Lung (tissue), 12 donors: Measurements from ENCODE around the gene AK8. TPM values are rescaled to one million over a fixed set of nuclear protein-coding genes. Genes with fewer than 3 reads are reported as not detected.

Experiments used
- ATAC-seq: fragments of 200-7000 bp; cut with Tn5 transposase; one replicate; pipeline ENCODE4 v1.9.1; 2020; ENCODE audit warnings: moderate number of reproducible peaks; ENCODE audit not compliant: insufficient read depth, low FRiP score
- DNase-seq, 3 donors: peaks; one replicate each; pipeline ENCODE4 v3.0.0-alpha.2; 2013 to 2017
- H3K27ac ChIP-seq, 2 donors: one replicate each; pipeline ENCODE4 v1.5.1; 2013; ENCODE audit warnings: mild to moderate bottlenecking in 2 of 2, moderate library complexity in 2 of 2, control low read depth in 1 of 2, inconsistent platforms in 1 of 2, low read depth in 1 of 2, low read length in 1 of 2
- H3K27me3 ChIP-seq, 3 donors: one replicate each; pipeline ENCODE4 v1.5.1; 2013; ENCODE audit warnings: low read length in 2 of 3; ENCODE audit not compliant: control insufficient read depth in 3 of 3, insufficient read depth in 3 of 3
- H3K36me3 ChIP-seq, 4 donors: one replicate each; pipeline ENCODE4 v1.5.1; 2013; ENCODE audit warnings: low read length in 4 of 4, mild to moderate bottlenecking in 1 of 4, moderate library complexity in 1 of 4; ENCODE audit not compliant: control insufficient read depth in 4 of 4, insufficient read depth in 4 of 4
- H3K4me1 ChIP-seq, 5 donors: one replicate each; pipeline ENCODE4 v1.5.1; 2013; ENCODE audit warnings: low read length in 5 of 5, mild to moderate bottlenecking in 2 of 5, moderate library complexity in 1 of 5; ENCODE audit not compliant: control insufficient read depth in 5 of 5, insufficient read depth in 5 of 5
- H3K4me3 ChIP-seq: one replicate; pipeline ENCODE4 v1.5.1; 2013; ENCODE audit warnings: mild to moderate bottlenecking, control low read depth, moderate library complexity
- H3K9ac ChIP-seq, 2 donors: one replicate each; pipeline ENCODE4 v1.5.1; 2013; ENCODE audit warnings: low read length in 2 of 2, control low read depth in 1 of 2; ENCODE audit not compliant: insufficient read depth in 1 of 2
- H3K9me3 ChIP-seq, 4 donors: one replicate each; pipeline ENCODE4 v1.5.1; 2013; ENCODE audit warnings: low read length in 3 of 4, mild to moderate bottlenecking in 1 of 4, moderate library complexity in 1 of 4; ENCODE audit not compliant: control insufficient read depth in 4 of 4, insufficient read depth in 3 of 4
- CTCF ChIP-seq: IDR thresholded peaks from 2 replicates; pipeline ENCODE4 v1.5.1; 2012; ENCODE audit warnings: mild to moderate bottlenecking; ENCODE audit errors: control extremely low read depth, extremely low read depth
- WGBS, 2 donors: extraction: QIAGEN DNeasy Blood & Tissue Kit; methylation state at CpG; one replicate each; pipeline ENCODE4 v1.1.7; 2013; 5-methylcytosine and 5-hydroxymethylcytosine counted together
- polyA plus RNA-seq, 2 donors: library from polyadenylated mRNA; stranded (reverse); fragments of 200-250 nt; gene quantifications; one replicate each; pipeline ENCODE4 v1.2.1, GENCODE V29; 2013
- total RNA-seq, 2 donors: library from RNA; depleted of rRNA in 1 of 2; stranded (reverse); fragments of >200 nt in 1 of 2; gene quantifications; one replicate each; pipeline ENCODE4 v1.2.1, GENCODE V29; 2014 to 2021
- donor health status: control.
- donor health status: control.
- donor health status: Bipolar disorder and iron deficiency.
- donor health status: healthy.
- donor health status: DM: yes; HTN: yes; CAD: no.

AK8 gene
- total and polyA plus RNA-seq, 4 donors: 1.9 to 10.6 (median 3.7) TPM

GRCh38 chr9:132756214-132756845 is 121.8 kb downstream of the AK8 start:
- no peak for TF ChIP-seq CTCF
- peak overlapping the region in 1 of 2 donors; percentile 42 for H3K27ac ChIP-seq
- no peak overlapping the region for H3K4me3 ChIP-seq
- no peaks in the 10 kb centered on the region for H3K27me3 ChIP-seq
- no peak overlapping the region for H3K9ac ChIP-seq
- H3K4me1 ChIP-seq: peaks cover 0 to 10% (median 0%) of the 10 kb centered on the region in 5 donors
- ATAC-seq (no peak), DNase-seq (peak in 1 of 3 donors; percentile 25)
- H3K9me3 ChIP-seq: no peaks in the 10 kb centered on the region
- H3K36me3 ChIP-seq: no peaks in the 10 kb centered on the region
- WGBS, 2 donors: 64 to 74% methylated on average over 18 of the region's 18 CpGs

- Histone ChIP-seq H3K9me3 (no peaks in the 10 kb centered on the region), H3K4me1 (peaks cover 0 to 10% (median 0%) of the 10 kb centered on the region in 5 donors)
- no peak for ATAC-seq
Measured at GRCh38 chr9:132755096-132755495, 123.0 kb downstream of the AK8 start.

GRCh38 chr9:132754236-132754635 is 123.8 kb downstream of the AK8 start:
- no peak overlapping the region for H3K4me3 ChIP-seq
- no peak for ATAC-seq
- H3K9ac ChIP-seq: no peak overlapping the region
- H3K36me3 ChIP-seq: no peaks in the 10 kb centered on the region
- TF ChIP-seq CTCF: no peak
- DNase-seq: no peak
- H3K9me3 ChIP-seq: no peaks in the 10 kb centered on the region
- H3K27me3 ChIP-seq: no peaks in the 10 kb centered on the region
- peaks cover 0 to 10% (median 0%) of the 10 kb centered on the region in 5 donors for H3K4me1 ChIP-seq
- 82 to 91% methylated on average over 7 of the region's 7 CpGs for WGBS, 2 donors
- no peak overlapping the region for H3K27ac ChIP-seq

More at GRCh38 chr9:132755096-132755495, 123.0 kb downstream of the AK8 start:
- Histone ChIP-seq H3K27me3 (no peaks in the 10 kb centered on the region), H3K27ac (no peak overlapping the region), H3K4me3 (no peak overlapping the region), H3K9ac (no peak overlapping the region), H3K36me3 (no peaks in the 10 kb centered on the region)
- WGBS, 2 donors: 95% methylated on average over 9 of the region's 9 CpGs
- no peak for TF ChIP-seq CTCF
- no peak for DNase-seq

GRCh38 chr9:132753593-132753880 is 124.5 kb downstream of the AK8 start:
- no peak for DNase-seq
- no peak overlapping the region for H3K27ac ChIP-seq
- ATAC-seq: no peak
- no peaks in the 10 kb centered on the region for H3K36me3 ChIP-seq
- peaks cover 0 to 10% (median 0%) of the 10 kb centered on the region in 5 donors for H3K4me1 ChIP-seq
- H3K9ac ChIP-seq: no peak overlapping the region
- 89 to 90% methylated on average over 7 of the region's 7 CpGs for WGBS, 2 donors
- TF ChIP-seq CTCF: no peak
- no peaks in the 10 kb centered on the region for H3K9me3 ChIP-seq
- no peaks in the 10 kb centered on the region for H3K27me3 ChIP-seq
- H3K4me3 ChIP-seq: no peak overlapping the region
